Heart left ventricle (tissue), 16 donors: ENCODE results near the gene TENT4B. TPM values are rescaled to one million over a fixed set of nuclear protein-coding genes. Genes with fewer than 3 reads are reported as not detected.

Experiments used
- ATAC-seq, 4 donors: fragments of 200-7000 bp; cut with Tn5 transposase; one replicate each; pipeline ENCODE4 v1.9.1; 2020 to 2022; ENCODE audit warnings: moderate library complexity in 4 of 4, mild to moderate bottlenecking in 3 of 4, moderate number of reproducible peaks in 1 of 4
- DNase-seq, 5 donors: peaks; one replicate each; pipeline ENCODE4 v3.0.0-alpha.2; 2020
- H3K27ac ChIP-seq, 12 donors: fragments of 200-600 bp; sonication (generic) in 4 of 12; one replicate each; pipeline versions ENCODE4 v1.5.0 to v1.8.0; 2016 to 2022; ENCODE audit warnings: mild to moderate bottlenecking in 2 of 12
- H3K27me3 ChIP-seq, 9 donors: fragments of 200-600 bp; sonication (generic) in 2 of 9; one replicate each; pipeline versions ENCODE4 v1.5.1 to v1.8.0; 2016 to 2022; ENCODE audit warnings: mild to moderate bottlenecking in 3 of 9
- H3K36me3 ChIP-seq, 9 donors: fragments of 200-600 bp; sonication (generic) in 2 of 9; one replicate each; pipeline versions ENCODE4 v1.5.0 to v1.8.0; 2018 to 2022; ENCODE audit warnings: mild to moderate bottlenecking in 2 of 9
- H3K4me1 ChIP-seq, 12 donors: fragments of 200-600 bp; sonication (generic) in 4 of 12; one replicate each; pipeline versions ENCODE4 v1.5.0 to v1.8.0; 2016 to 2022; ENCODE audit warnings: mild to moderate bottlenecking in 3 of 12
- H3K4me3 ChIP-seq, 12 donors: fragments of 200-600 bp; sonication (generic) in 4 of 12; one replicate each; pipeline versions ENCODE4 v1.5.0 to v1.8.0; 2017 to 2022; ENCODE audit warnings: mild to moderate bottlenecking in 9 of 12, moderate library complexity in 4 of 12
- H3K9me3 ChIP-seq, 12 donors: fragments of 200-600 bp; sonication (generic) in 4 of 12; one replicate each; pipeline versions ENCODE4 v1.5.0 to v1.8.0; 2016 to 2022; ENCODE audit warnings: mild to moderate bottlenecking in 1 of 12
- CTCF ChIP-seq, 12 donors: fragments of 200-600 bp; sonication (generic) in 4 of 12; IDR thresholded peaks; one replicate each; pipeline versions ENCODE4 v1.5.0 to v1.8.0; 2018 to 2022; ENCODE audit warnings: antibody characterized with exemption in 12 of 12, mild to moderate bottlenecking in 5 of 12
- POLR2A ChIP-seq, 2 donors: fragments of 450-650 bp; IDR thresholded peaks; one replicate each; pipeline ENCODE4 v1.6.1; 2017; ENCODE audit warnings: antibody characterized with exemption in 2 of 2, mild to moderate bottlenecking in 2 of 2, moderate library complexity in 2 of 2
- WGBS, 4 donors: extraction: QIAGEN DNeasy Blood & Tissue Kit in 2 of 4; methylation state at CpG; one replicate each; pipeline versions ENCODE4 v1.1.5 to v1.1.7; 2013 to 2018; 5-methylcytosine and 5-hydroxymethylcytosine counted together
- intact Hi-C, 10 donors: fragments of 100-400 bp; cut with DNase I; formaldehyde crosslinking; loops; one replicate each; pipeline versions ENCODE4 v1.11.1 to v1.14.2; 2022
- long read RNA-seq, 3 donors: library from polyadenylated mRNA; unstranded; transcript quantifications; one replicate each; pipeline ENCODE4 v2.0.0, GENCODE V29; 2020 to 2021
- polyA plus RNA-seq, 2 donors: library from polyadenylated mRNA; stranded (reverse); fragments of 200-250 nt; gene quantifications; one replicate each; pipeline ENCODE4 v1.2.3, GENCODE V29; 2013
- total RNA-seq, 9 donors: library from RNA; depleted of rRNA in 2 of 9; stranded (reverse); fragments of >200 nt in 2 of 9; fragmentation: NEBNext Ultra II Directional in 3 of 9; extraction: Animal tissue kit (Norgen Biotek cat#: 25700) in 3 of 9; gene quantifications; one replicate each; pipeline versions ENCODE4 v1.1.0 to v1.2.4, GENCODE V29; 2016 to 2023
- donor health status: ischemic (EF 13 %, LVEDD 7.1; RV severe dilation, severe dysfunction).
- donor health status: healthy with polysubstance abuse.
- donor health status: DM: no; HTN: yes; CAD: no.
- donor health status: DM: no; HTN: no; CAD: no.
- donor health status: ischemic (EF 25% LVEDD 6.9; RV normal size, moderate dysfunction).
- donor health status: ischemic (EF 25% LVEDD 5.7; RV mildly dilated, moderate dysfunction).
- donor health status: healthy.
- donor health status: DM: yes; HTN: yes; CAD: no.
- donor health status: ischemic (EF 35%, LVEDD 5.7; RV mildly dilated, moderate dysfunction).
- donor health status: nonischemic (EF 11% LVEDD 7.7; RV severe dilation, severe dysfunction).
- donor health status: DM: yes; HTN: yes; CAD: no.
- donor health status: PGD.
- donor health status: ischemic (EF 29% LVEDD 5.4; RV normal size, mild dysfunction).
- donor health status: nonischemic (EF 23%, LVEDD 6.1; RV moderate dilation, normal function).

Gene TENT4B
- total RNA-seq (1 to 10 TPM; 4.8 to 8.8 (median 7.0) TPM), polyA plus RNA-seq (1 to 10 TPM; 2.2 to 5.3 TPM)
- long read RNA-seq, donor 1, full-length matches to known transcripts: 1 of 8 reads
- long read RNA-seq, donor 1, partial matches to known transcripts: 2 of 8 reads
- long read RNA-seq, donor 1, other reads (novel, unspliced or antisense): 5 of 8 reads
- long read RNA-seq, donor 2: 0 reads
- long read RNA-seq, donor 3, partial matches to known transcripts: 2 of 5 reads
- long read RNA-seq, donor 3, other reads (novel, unspliced or antisense): 3 of 5 reads

- intact Hi-C loops: loop anchor here (1.0 to 10.0 kb wide), 10 partner anchors 52 to 214 kb away; partner anchors contain the start of genes HEATR3 (in 7 of the 10) and BRD7 (in 1 of the 10)
- H3K27me3 ChIP-seq: no peaks in the 10 kb centered on the region
- peak; percentile 90 to 94 (median 91) for DNase-seq
Measured at GRCh38 chr16:50152807-50153595, at the start of gene TENT4B. TENT4B (plus strand) TSS chr16:50153306; CDS start chr16:50153622, 316 bp downstream.

GRCh38 chr16:50103764-50104163 lies 49.3 kb upstream of the TENT4B start:
- Histone ChIP-seq H3K36me3 (peaks cover 0 to 88% (median 73%) of the 10 kb centered on the region in 9 donors), H3K27ac (no peak overlapping the region), H3K4me3 (no peak overlapping the region), H3K4me1 (no peaks in the 10 kb centered on the region), H3K9me3 (no peaks in the 10 kb centered on the region), H3K27me3 (no peaks in the 10 kb centered on the region)
- ATAC-seq (no peak), DNase-seq (no peak)
- TF ChIP-seq CTCF (IDR thresholded peaks at IDR 0.05) (no peak), POLR2A (IDR thresholded peaks at IDR 0.05) (no peak)
- WGBS, 4 donors: 76 to 90% (median 86%) methylated on average over 5 of the region's 5 CpGs
- intact Hi-C loops: no loop called here

More at GRCh38 chr16:50152807-50153595, at the start of gene TENT4B:
- no peaks in the 10 kb centered on the region for H3K9me3 ChIP-seq
- peak within 1 kb of the TSS; percentile 89 to 99 (median 96) for H3K27ac ChIP-seq
- H3K4me1 ChIP-seq: peaks cover 0 to 40% (median 20%) of the 10 kb centered on the region in 12 donors
- H3K36me3 ChIP-seq: no peaks in the 10 kb centered on the region
- TF ChIP-seq CTCF (IDR thresholded peaks at IDR 0.05): no peak
- TF ChIP-seq POLR2A (IDR thresholded peaks at IDR 0.05): peak in 1 of 2 donors; percentile 74
- 0 to 1% (median 1%) methylated on average over 40 to 108 of the region's 114 CpGs for WGBS, 4 donors
- H3K4me3 ChIP-seq: peak within 1 kb of the TSS; percentile 67 to 98 (median 86)
- peak; percentile 80 to 95 (median 94) for ATAC-seq

- no peak for ATAC-seq
- Histone ChIP-seq H3K4me3 (no peak overlapping the region), H3K4me1 (no peaks in the 10 kb centered on the region), H3K27me3 (no peaks in the 10 kb centered on the region), H3K27ac (no peak overlapping the region), H3K36me3 (no peaks in the 10 kb centered on the region), H3K9me3 (no peaks in the 10 kb centered on the region)
- 63 to 82% (median 75%) methylated on average over 8 of the region's 8 CpGs for WGBS, 4 donors
- TF ChIP-seq CTCF (IDR thresholded peaks at IDR 0.05): no peak
- intact Hi-C loops: no loop called here
- no peak for DNase-seq
Measured at GRCh38 chr16:50114357-50115129, 38.6 kb upstream of the TENT4B start.
